GM21576 (cell line): Measurements from ENCODE around the gene HCFC1.

Experiments
- ATAC-seq: cut with Tn5 transposase; IDR thresholded peaks from one replicate; pipeline ENCODE4 v1.9.1; 2021; ENCODE audit warnings: mild to moderate bottlenecking, moderate library complexity; ENCODE audit not compliant: unreplicated experiment

HCFC1 gene

DNA sequence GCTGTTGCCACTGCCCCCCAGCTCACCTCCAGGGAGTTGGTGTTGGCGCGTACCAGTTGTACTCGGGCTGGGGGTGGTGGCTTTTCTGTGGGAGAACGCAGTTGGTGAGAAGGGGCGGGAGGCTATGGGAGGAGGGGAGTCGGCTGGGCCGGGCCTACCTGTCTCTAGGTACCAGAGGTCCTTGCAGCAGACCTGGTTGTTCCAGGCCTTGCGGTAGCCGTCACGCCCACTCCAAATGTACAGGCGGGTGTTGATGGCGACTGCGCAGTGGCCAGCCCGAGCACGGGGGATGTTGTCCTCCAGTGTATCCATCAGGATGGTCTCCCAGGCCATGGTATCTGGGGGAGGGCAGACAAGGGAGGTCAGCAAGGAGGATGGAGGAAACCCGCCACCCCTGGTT is 11.5 kb downstream of the HCFC1 start:
- no peak for ATAC-seq

DNA sequence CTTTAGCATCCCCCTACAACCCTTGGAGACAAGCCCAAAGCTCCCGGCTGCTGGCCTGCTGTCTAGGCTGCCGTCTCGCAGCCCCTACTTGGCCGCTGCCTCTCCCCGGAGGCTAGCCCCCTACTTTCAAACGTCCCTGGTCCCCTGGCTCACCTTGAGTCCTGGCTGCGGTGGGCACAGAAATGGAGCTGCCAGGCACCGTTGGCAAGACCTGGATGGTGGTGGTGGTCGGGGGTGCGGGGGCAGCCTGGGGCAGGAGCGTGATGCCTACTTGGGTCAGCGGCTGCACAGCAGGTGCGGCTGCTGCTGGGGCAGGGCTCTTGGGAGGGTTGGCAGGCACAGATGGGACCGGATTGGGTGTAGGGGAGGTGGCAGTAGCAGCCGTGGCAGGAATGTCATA is 12.0 kb downstream of the HCFC1 start:
- no peak for ATAC-seq

DNA sequence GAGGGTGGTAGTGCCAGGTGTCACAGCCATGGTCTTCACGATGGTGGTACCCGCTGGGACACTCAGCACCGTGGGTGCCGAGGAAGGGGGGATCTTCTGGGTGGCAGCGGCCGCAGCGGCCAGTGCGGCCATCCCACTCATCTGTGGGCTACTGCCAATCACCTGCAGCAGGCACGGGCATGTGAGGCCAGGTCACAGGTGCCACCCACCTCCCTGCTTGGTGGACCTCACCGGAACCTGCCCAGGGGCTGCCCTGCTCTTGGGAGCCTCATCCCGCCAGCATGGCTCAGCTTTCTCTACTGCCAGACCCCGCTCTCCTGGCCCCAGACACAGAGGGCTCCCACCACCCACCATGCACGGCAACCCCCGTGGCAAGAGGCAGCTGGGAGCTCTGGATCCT is 13.0 kb downstream of the HCFC1 start:
- ATAC-seq = no peak

DNA sequence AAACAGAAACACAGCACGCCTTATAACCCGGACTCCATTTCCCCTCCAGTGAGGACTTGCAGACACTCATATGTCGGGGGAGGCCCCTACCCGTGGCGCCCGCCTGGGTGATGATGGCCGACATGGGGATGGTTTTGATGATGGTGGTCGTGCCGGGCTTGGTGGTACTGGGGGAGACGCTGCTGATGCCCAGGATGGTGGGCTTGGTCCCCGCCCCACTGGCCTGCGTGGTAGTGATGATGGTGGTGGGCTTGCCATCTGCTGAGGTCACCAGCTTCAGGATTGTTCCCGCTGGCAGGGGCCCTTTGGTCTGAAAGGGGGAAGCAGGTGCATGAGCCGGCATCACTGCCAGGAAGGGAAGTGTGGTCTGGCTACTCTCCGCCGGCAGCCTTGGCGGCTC is 14.4 kb downstream of the HCFC1 start:
- no peak for ATAC-seq

DNA sequence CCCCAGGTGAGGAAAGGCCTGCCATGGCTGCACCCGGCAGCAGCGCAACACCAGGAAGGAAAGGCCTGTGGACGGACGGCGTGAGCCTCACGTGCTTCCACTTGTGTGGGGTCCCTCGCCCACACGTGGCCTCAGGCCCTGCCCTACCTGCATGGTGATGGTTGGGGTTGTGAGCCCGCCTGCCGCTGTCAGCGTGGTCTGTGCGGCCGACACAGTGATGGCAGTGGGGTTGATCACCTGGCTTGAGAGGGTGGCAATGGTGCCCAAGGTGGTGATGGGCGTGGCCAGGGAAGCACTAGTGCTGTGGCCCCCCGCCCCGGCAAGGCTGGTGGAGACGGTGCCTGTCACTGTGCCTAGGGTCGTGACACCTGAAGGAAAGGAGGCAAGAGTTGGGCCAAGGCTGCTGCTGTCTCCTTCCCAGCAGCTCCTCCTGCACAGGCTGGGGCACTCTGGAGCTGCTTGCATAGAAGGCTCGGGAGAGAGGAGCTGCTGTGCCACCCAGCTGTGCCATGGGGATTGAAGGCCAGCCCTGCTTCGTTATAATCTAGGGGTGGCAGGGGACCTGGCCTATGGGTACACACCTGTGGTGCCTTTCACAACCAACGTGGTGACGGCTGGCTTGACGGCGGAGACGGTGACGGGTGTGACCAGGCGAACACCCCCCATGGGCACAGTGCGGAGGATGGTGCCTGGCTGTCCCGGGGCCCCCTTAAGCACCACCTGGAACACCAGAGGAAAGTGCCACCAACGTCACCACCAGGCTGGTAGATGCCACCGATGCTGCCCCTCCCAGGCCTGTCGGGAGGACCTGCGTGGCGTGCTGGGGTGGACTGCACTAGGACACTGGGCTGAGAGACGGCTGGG is 15.3 kb downstream of the HCFC1 start:
- no peak for ATAC-seq

DNA sequence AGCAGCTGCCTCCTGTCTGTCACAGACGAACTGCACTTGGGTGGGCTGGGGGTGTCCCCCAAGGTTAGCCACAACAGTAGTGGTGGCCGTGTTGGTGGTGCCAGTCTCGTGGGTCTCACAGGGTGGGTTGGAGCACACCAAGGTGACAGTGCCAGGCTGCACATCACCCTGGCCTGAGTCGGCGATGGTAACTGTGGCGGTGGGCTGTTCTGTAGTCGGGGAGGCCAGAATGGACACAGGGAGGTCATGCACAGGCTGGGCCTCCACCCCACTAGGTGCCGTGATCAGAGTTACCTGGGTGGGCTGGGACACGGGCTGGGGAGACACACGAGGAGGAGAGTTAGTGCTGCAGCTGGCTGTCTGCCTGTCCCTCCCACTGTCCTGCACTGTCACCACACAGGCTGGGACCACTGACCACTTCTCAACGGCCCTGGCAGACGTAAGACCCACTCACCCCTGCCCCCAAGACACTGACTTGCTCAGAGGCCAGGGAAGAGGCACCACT is 16.3 kb downstream of the HCFC1 start:
- no peak for ATAC-seq

DNA sequence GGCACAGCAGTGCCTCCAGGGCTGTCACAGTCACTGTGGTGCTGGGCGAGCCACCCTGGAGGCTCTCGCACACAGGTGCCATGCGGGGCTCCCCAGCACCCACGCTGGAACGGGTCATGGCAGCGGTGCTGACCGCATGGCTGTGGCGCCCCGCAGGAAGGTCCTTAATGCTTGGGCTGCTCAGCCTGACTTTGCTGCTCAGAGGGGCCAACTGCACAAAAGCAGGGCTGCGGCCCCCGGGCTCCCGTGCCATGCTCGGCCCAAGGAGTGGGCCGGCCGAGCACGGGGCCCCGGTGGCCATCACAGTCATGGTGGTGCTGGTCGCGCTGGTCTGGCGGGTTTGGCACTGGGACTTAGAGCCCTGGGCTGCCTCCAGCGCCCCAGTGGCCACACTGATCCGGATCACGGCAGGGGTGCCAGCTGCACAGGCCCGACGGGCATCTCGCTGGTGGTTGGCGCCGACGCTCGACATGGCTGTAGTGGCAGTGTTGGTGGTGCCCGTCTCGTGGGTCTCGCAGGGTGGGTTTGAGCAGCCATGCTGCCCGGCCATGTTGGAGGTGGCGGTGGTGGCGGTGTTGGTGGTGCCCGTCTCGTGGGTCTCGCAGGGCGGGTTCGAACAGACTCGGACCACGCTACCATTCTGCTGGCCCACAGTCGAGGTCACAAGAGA is 16.9 kb downstream of the HCFC1 start:
- ATAC-seq = no peak

DNA sequence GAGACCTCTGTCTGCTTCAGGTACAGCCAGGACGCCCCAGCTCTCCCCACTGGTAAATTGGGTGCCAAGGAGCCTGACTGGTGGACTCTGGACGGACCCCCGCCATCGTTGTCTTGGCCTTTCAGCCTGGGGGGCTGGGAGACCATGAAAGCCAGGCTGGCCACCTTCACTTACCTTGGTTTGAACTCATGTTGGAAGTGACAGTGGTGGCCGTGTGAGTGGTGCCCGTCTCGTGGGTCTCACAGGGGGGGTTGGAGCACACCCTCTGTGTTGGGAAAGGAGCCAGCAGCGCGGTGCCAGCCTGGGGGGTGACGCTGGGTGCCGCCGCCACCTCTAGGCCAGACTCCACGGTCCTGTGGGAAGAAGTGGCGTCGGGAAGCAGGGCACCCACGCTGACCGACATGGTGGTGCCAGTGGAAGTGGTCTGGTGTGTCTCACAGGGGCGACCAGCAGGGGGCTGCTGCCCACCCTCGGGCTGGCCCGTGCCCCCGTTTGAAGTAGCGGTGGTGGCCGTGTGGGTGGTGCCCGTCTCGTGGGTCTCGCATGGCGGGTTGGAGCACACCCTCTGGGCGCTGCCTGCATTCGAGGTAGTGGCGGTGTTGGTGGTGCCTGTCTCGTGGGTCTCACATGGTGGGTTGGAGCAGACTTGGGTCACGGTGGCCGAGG is 17.6 kb downstream of the HCFC1 start:
- no peak for ATAC-seq

DNA sequence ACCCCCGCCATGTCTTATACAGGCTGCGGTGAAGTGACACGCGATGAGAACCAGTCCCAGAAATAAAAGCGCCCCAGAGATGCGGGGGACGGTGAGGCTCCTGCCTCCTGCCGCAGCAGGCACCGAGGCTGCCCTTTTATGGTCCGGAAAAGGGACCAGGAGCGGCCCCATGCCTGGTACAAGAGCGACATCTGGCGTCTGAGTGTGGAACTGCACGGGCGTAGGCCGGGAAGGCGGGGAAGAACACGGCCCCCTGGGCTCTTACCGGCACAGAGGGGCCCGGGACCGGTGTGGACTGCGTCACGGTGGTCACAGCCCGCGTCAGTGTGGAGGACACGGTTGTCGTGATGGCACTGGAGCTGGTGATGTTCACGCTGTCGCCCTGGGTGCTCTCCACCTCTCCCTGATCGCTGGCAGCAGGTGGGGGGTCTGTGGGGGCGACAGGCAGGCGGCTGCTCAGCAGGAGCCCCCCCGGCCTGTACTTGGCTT is 18.2 kb downstream of the HCFC1 start:
- peak; percentile 64 for ATAC-seq

DNA sequence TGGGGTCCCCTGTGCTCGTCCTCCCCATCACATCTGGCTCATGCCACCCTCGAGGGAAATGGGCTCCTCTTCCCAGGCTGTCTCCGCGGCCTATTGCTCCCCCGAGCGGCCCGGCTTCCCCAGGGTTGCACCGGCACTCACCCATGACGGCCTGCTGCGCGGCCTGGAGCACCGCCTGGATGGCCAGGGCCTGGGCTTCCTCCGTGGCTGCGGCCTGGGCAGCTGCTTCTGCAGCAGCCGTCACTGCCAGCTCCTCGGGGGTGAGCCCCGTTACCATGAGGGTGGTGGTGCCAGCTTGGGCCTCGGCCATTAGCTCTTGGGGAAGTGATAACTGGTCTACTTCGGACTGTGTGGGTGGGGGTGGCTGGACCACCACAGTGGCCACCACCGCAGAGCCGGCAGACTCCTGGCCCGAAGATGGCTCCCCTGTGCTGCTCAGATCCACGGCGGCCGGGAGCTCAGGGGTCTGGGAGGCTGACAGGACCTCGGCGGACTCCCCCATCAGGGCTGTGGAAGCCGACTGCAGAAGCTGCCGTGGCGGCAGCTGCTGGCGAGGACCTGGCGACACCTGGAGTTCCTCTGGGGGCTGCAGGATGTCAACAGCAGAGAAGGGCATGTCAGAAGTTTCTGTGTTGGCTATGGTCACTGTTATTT is 19.1 kb downstream of the HCFC1 start:
- no peak for ATAC-seq

DNA sequence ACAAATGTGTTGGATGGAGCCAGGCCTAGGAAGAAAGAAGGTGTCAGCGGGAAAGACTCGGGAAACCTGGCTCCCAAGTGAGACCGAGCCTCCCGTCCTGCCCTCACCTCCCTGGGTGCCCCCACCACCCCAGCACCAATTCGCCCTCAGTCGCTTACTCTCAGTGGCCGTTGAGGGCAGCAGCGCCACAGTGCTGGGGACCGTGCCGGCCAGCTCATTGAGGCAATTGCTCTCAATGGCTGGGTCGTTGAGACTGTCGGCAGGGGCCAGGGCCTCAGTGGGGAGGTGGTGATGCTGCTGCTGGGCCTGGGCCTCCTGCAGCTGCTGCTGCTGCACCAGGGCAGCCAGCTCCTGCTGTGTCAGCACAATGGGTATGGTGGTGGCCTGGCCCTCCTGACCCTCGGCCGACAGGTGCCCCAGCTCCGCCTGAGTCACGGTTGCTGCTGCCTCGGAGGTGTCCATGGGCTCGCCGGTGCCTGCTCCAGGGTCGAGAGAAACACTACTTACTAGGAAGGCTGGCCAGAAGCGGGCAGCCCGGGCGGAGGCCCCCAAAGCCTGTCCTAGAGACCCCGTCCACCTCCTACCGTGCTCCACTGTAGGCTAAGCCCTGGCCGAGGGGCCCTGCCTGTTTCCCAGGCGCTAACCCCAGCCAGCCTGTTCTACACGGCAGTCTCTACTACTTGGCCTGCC is 19.8 kb downstream of the HCFC1 start:
- no peak for ATAC-seq

DNA sequence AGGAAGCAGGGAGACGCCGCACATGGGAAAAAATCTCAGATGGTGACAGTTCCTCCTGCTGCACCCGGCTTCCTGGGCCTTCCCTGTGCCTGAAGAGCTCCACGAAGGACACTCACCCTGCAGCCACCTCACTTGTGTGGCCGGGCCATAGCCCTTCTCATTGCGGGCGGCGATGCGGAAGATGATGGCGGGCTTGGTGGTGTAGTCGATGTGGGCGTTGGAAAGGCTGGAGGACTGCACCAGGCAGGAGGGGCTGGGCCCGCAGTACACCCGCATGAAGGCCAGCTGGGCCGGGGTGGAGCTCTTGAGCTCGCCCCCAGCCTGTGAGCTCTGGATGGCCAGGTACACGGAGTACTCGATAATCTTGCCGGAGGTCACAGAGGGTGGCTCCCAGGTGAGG is 21.5 kb downstream of the HCFC1 start:
- no peak for ATAC-seq

DNA sequence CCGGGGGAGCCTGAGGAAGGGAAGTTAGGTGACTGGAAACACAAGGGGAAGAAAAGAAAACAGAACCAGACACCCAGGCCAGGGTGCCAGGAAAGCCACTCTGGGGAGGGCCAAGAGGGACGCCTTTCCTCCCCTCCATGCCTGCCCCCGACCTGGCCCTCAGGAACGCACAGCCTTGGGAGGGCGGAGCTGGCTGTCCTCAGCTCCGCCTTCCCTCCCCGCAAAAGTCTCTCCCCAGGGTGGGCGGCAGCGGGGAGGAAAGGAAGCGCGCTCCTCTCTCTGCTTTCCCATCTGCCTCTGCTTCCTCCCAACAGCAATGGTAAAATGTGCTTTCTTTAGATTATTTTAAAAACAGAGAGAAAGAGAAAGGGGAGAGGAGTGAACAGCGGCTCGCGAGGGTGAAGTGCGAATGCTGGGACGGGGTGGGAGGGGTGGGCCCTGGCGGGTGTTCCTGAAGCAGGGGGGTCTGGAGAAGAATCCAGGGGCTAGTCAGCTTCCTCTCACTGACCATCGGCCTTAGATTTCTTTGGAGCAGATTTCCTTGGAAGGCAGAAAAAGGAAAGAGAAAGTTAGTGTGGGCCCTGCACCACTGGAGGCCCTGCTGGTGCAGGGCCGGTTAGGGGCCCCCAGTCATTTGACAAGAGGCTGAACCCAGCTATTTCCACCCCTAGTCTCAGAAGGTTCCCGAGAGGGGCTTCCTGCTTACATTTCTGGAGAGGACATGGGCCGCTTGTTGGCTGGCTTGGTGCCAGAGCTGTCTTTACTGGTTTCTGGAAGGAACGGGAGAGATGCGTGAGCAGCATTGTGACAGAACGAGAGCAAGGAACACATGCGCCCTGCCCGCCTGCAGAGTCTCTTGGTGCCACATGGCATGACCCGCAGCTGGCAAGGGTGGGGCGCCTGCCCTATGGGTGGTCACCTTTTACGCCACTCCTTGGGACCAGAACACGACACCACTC is 22.5 kb downstream of the HCFC1 start:
- ATAC-seq = no peak

DNA sequence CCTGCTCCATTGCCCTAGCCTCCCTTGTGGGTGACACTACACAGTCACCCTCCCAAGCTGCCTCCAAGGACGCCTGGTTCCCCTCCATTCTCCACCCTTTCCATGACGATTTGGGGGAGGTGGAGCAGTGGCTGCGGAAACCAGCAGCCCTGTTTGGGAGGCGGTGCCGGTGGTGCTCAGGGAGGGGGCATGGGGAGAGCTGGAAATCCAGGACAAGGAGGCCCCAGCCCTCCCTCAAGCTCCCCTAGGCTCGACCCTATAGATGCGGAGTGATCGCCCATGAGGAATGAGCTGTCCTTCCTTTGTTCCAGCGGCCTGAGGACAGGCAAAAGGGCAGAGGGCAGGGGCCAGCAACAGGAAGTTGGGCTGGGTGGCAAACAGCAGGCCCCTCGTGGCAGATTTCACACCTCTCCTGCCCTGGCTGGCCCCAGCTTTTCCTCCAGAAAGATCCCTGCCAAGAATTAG is 23.6 kb downstream of the HCFC1 start:
- no peak for ATAC-seq

DNA sequence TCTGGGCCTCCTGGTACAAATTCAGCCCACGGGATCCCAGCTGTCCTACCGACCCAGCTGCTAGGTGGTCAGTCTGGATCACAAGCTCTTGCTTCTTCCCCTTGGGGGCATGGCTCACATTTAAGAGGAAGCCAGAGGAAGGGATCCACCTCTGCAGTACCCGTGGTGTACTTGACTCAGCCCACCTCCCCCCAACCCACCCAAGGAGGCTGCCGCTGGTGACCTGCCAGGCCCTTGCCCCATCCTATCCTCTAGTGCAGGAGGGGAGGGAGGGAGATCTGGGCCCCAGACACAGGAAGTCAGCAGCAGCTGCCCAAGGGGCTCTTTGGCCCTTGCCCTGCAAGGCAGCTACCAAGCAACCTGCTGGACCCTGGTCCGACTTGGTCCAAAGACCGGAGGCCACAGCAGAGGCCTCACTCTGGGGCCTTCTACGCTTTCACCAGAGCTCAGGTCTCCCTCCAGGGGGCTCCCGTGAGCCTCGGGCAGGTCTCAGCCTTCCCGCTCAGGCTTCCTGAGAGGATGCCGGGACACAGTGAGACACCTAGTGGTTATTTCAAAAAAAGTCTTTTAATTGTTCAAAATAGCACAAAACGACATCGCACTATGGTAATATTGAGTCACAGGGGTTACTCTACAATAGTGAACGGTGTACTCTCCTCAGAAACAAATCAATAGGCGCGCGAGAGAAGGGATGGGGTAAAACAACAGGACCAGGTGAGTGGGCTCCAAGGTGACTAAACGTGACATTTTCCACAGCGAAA is 24.4 kb downstream of the HCFC1 start:
- peak; percentile 67 for ATAC-seq

DNA sequence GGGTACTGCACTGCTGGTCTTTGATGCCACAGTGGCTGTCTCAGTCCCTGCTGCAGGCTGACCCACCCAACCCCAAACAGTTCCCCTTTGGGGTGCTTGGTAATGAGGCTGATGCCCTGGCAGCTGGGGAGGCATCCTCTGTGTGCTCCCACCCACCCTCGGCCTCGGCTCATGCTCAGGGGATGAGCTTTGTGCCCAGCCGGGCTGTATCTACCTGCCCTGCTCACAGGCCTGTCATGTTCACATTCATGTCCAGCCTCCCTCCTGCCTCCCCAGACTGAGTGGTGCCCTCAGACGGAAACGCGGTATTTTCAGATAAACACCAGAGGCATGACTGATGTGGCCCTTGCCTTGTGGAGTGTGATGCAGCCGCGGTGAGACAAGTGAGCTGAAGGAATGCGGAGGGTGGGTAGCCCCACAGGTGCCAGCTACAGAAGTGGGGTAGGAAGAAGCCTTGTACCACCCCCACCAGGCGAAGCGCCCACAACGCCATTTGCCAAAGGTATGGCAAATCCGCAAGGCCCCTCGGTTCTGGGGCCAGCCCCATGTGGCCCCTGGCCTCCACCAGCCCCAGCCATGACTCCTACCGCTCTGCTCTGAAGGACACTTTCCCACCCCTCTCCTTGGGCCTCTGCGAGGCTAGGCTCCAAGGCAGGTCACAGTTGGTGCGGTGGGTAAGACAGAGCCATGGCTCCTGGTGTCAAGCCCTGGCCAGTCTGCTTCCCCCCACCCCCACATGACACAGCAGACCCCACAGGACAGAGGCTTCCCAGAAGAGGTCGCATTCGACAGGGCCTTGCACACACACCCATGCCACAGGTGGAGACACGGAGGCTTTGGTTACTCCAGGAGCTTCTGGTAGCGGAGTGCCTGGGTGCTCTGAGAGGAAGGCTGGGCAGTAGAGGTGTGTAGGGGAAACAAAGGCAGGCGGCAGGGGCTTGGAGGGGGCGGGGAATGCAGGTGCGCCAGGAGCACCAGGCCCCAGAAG is 25.4 kb downstream of the HCFC1 start:
- ATAC-seq = no peak

DNA sequence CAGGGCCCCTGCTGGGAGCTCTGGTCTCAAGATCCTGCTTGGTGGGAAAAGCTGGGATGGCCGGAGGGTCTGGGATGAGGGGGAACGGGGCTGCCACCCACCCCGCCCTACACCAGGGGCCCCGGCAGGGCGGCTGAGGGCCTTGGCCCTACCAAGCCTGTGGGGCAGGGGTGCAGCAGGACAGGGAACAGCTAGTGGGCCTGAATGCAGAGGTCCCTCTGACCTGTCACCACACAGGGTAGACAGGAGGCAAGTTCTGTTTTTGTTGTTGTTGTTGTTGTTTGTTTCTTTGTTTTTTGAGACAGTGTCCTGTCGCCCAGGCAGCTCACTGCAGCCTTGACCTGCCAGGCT is 26.8 kb downstream of the HCFC1 start:
- no peak for ATAC-seq
